ENCODE results near the gene ISY1. TPM values are rescaled to one million over a fixed set of nuclear protein-coding genes. Genes with fewer than 3 reads are reported as not detected.

The ISY1 gene
- total and polyA plus RNA-seq, 2 donors, result 32.6 to 34.8 TPM

GRCh38 chr3:129087138-129087702 is 73.6 kb downstream of the ISY1 start:
- Histone ChIP-seq H3K27me3 (ENCODE audit: control insufficient read depth in 2 of 2, insufficient read depth in 1 of 2, low read length in 1 of 2) (no peaks in the 10 kb centered on the region), H3K4me1 (ENCODE audit: control insufficient read depth in 2 of 2, insufficient read depth in 2 of 2, low read length in 2 of 2) (peaks cover 0 to 5% of the 10 kb centered on the region in 2 donors), H3K9me3 (ENCODE audit: control insufficient read depth in 2 of 2, insufficient read depth in 1 of 2, low read length in 1 of 2) (no peaks in the 10 kb centered on the region), H3K27ac (ENCODE audit: low read depth in 1 of 2, low read length in 1 of 2) (peak overlapping the region in 1 of 2 donors; percentile 41), H3K36me3 (ENCODE audit: control insufficient read depth in 2 of 2, insufficient read depth in 2 of 2, low read length in 1 of 2) (peaks cover 8 to 9% of the 10 kb centered on the region in 2 donors), H3K4me3 (ENCODE audit: low read length in 2 of 2) (no peak overlapping the region)
- DNase-seq (ENCODE audit: low read depth in 6 of 9, low spot score in 9 of 9), result no peak
- 92% methylated on average over 8 of the region's 8 CpGs for WGBS

DNA sequence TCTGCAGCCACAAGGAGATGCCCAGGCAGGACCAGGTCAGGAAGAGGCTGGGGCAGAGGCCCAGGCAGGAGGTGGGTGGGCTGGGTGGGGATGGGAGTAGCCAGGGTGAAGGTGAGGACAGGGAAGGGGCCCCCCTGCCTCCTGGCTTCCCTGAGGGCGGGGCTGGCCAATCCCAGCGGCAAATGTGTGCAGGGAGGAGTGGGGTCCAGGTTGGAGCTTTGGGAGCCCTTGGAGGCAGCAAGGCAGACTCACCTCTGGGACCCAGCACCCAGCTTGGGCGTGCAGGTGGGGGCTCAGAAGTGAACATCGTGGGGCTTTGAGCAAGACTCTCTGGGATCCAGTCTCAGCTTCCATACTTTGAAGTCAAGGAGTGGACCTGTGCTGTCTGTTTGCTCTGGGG is 75.0 kb downstream of the ISY1 start:
- Histone ChIP-seq H3K4me1 (ENCODE audit: control insufficient read depth in 2 of 2, insufficient read depth in 2 of 2, low read length in 2 of 2) (peaks cover 0 to 11% of the 10 kb centered on the region in 2 donors), H3K9me3 (ENCODE audit: control insufficient read depth in 2 of 2, insufficient read depth in 1 of 2, low read length in 1 of 2) (no peaks in the 10 kb centered on the region), H3K4me3 (ENCODE audit: low read length in 2 of 2) (no peak overlapping the region), H3K36me3 (ENCODE audit: control insufficient read depth in 2 of 2, insufficient read depth in 2 of 2, low read length in 1 of 2) (no peaks in the 10 kb centered on the region), H3K27ac (ENCODE audit: low read depth in 1 of 2, low read length in 1 of 2) (no peak overlapping the region), H3K27me3 (ENCODE audit: control insufficient read depth in 2 of 2, insufficient read depth in 1 of 2, low read length in 1 of 2) (no peaks in the 10 kb centered on the region)
- WGBS, result 100% methylated on average over 4 of the region's 4 CpGs
- no peak for DNase-seq (ENCODE audit: low read depth in 6 of 9, low spot score in 9 of 9)

GRCh38 chr3:129085165-129085715 is 75.6 kb downstream of the ISY1 start:
- H3K9me3 ChIP-seq (ENCODE audit: control insufficient read depth in 2 of 2, insufficient read depth in 1 of 2, low read length in 1 of 2), result no peaks in the 10 kb centered on the region
- 93% methylated on average over 12 of the region's 12 CpGs for WGBS
- DNase-seq (ENCODE audit: low read depth in 6 of 9, low spot score in 9 of 9), result no peak
- H3K36me3 ChIP-seq (ENCODE audit: control insufficient read depth in 2 of 2, insufficient read depth in 2 of 2, low read length in 1 of 2), result no peaks in the 10 kb centered on the region
- no peak overlapping the region for H3K27ac ChIP-seq (ENCODE audit: low read depth in 1 of 2, low read length in 1 of 2)
- no peak overlapping the region for H3K4me3 ChIP-seq (ENCODE audit: low read length in 2 of 2)
- no peaks in the 10 kb centered on the region for H3K27me3 ChIP-seq (ENCODE audit: control insufficient read depth in 2 of 2, insufficient read depth in 1 of 2, low read length in 1 of 2)
- H3K4me1 ChIP-seq (ENCODE audit: control insufficient read depth in 2 of 2, insufficient read depth in 2 of 2, low read length in 2 of 2), result peaks cover 0 to 11% of the 10 kb centered on the region in 2 donors

DNA sequence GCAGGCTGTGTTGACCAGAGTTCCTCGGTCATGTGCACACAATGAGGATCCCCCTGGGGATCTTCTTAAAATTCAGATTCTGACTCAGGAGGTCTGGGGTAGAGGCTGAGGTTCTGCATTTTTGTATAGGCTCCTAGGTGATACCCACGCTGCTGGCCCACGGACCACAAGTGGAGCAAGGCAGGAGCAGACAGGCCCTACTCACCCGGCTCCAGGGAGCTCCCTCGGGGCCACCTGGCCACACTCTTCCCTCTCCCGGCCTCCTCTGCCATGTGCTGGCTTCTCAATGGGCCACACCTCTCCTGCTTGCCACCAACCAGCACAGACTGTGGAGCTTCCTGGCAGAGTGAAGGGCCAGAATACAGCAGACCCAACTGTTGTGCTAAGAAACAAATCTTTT is 76.4 kb downstream of the ISY1 start:
- 94% methylated on average over 6 of the region's 6 CpGs for WGBS
- Histone ChIP-seq H3K27me3 (ENCODE audit: control insufficient read depth in 2 of 2, insufficient read depth in 1 of 2, low read length in 1 of 2) (no peaks in the 10 kb centered on the region), H3K4me1 (ENCODE audit: control insufficient read depth in 2 of 2, insufficient read depth in 2 of 2, low read length in 2 of 2) (peaks cover 0 to 11% of the 10 kb centered on the region in 2 donors), H3K36me3 (ENCODE audit: control insufficient read depth in 2 of 2, insufficient read depth in 2 of 2, low read length in 1 of 2) (no peaks in the 10 kb centered on the region), H3K9me3 (ENCODE audit: control insufficient read depth in 2 of 2, insufficient read depth in 1 of 2, low read length in 1 of 2) (no peaks in the 10 kb centered on the region), H3K27ac (ENCODE audit: low read depth in 1 of 2, low read length in 1 of 2) (no peak overlapping the region), H3K4me3 (ENCODE audit: low read length in 2 of 2) (no peak overlapping the region)
- no peak for DNase-seq (ENCODE audit: low read depth in 6 of 9, low spot score in 9 of 9)

- Histone ChIP-seq H3K9me3 (ENCODE audit: control insufficient read depth in 2 of 2, insufficient read depth in 1 of 2, low read length in 1 of 2) (no peaks in the 10 kb centered on the region), H3K4me3 (ENCODE audit: low read length in 2 of 2) (no peak overlapping the region), H3K27me3 (ENCODE audit: control insufficient read depth in 2 of 2, insufficient read depth in 1 of 2, low read length in 1 of 2) (no peaks in the 10 kb centered on the region), H3K36me3 (ENCODE audit: control insufficient read depth in 2 of 2, insufficient read depth in 2 of 2, low read length in 1 of 2) (no peaks in the 10 kb centered on the region), H3K4me1 (ENCODE audit: control insufficient read depth in 2 of 2, insufficient read depth in 2 of 2, low read length in 2 of 2) (peaks cover 0 to 8% of the 10 kb centered on the region in 2 donors), H3K27ac (ENCODE audit: low read depth in 1 of 2, low read length in 1 of 2) (no peak overlapping the region)
- WGBS, result 72% methylated on average over 9 of the region's 9 CpGs
- no peak for DNase-seq (ENCODE audit: low read depth in 6 of 9, low spot score in 9 of 9)
These were observed 78.8 kb downstream of the ISY1 start for GRCh38 chr3:129082026-129082425.

GRCh38 chr3:129081503-129081902 is 79.4 kb downstream of the ISY1 start:
- no peak for DNase-seq (ENCODE audit: low read depth in 6 of 9, low spot score in 9 of 9)
- Histone ChIP-seq H3K27me3 (ENCODE audit: control insufficient read depth in 2 of 2, insufficient read depth in 1 of 2, low read length in 1 of 2) (no peaks in the 10 kb centered on the region), H3K36me3 (ENCODE audit: control insufficient read depth in 2 of 2, insufficient read depth in 2 of 2, low read length in 1 of 2) (no peaks in the 10 kb centered on the region), H3K4me3 (ENCODE audit: low read length in 2 of 2) (no peak overlapping the region), H3K27ac (ENCODE audit: low read depth in 1 of 2, low read length in 1 of 2) (no peak overlapping the region), H3K9me3 (ENCODE audit: control insufficient read depth in 2 of 2, insufficient read depth in 1 of 2, low read length in 1 of 2) (no peaks in the 10 kb centered on the region), H3K4me1 (ENCODE audit: control insufficient read depth in 2 of 2, insufficient read depth in 2 of 2, low read length in 2 of 2) (peaks cover 0 to 8% of the 10 kb centered on the region in 2 donors)
- WGBS, result 54% methylated on average over 8 of the region's 8 CpGs

- 98% methylated on average over 8 of the region's 8 CpGs for WGBS
- Histone ChIP-seq H3K4me1 (ENCODE audit: control insufficient read depth in 2 of 2, insufficient read depth in 2 of 2, low read length in 2 of 2) (peaks cover 0 to 8% of the 10 kb centered on the region in 2 donors), H3K4me3 (ENCODE audit: low read length in 2 of 2) (no peak overlapping the region), H3K9me3 (ENCODE audit: control insufficient read depth in 2 of 2, insufficient read depth in 1 of 2, low read length in 1 of 2) (no peaks in the 10 kb centered on the region), H3K36me3 (ENCODE audit: control insufficient read depth in 2 of 2, insufficient read depth in 2 of 2, low read length in 1 of 2) (no peaks in the 10 kb centered on the region), H3K27ac (ENCODE audit: low read depth in 1 of 2, low read length in 1 of 2) (no peak overlapping the region), H3K27me3 (ENCODE audit: control insufficient read depth in 2 of 2, insufficient read depth in 1 of 2, low read length in 1 of 2) (no peaks in the 10 kb centered on the region)
- DNase-seq (ENCODE audit: low read depth in 6 of 9, low spot score in 9 of 9), result no peak
These were observed 82.4 kb downstream of the ISY1 start for GRCh38 chr3:129078510-129078909.

Other genes with a start within 250 kb of the ISY1 start
- gene CFAP92, start 167.0 kb downstream of the ISY1 start, total RNA-seq, result 10.0 TPM
- 2.0 TPM for gene CFAP92, start 167.0 kb downstream of the ISY1 start, polyA plus RNA-seq
- gene EFCC1, start 159.8 kb downstream of the ISY1 start, total RNA-seq, result 1.0 TPM
- gene EFCC1, start 159.8 kb downstream of the ISY1 start, polyA plus RNA-seq, result 1.5 TPM
- gene GP9, start 100.3 kb downstream of the ISY1 start, total RNA-seq, result 0.14 TPM
- 0.02 TPM for gene GP9, start 100.3 kb downstream of the ISY1 start, polyA plus RNA-seq
- 12.8 TPM for gene RAB43, start 39.3 kb downstream of the ISY1 start, total RNA-seq
- gene RAB43, start 39.3 kb downstream of the ISY1 start, polyA plus RNA-seq, result 21.2 TPM
- gene CNBP, start 22.8 kb upstream of the ISY1 start, total RNA-seq, result 307 TPM
- 519 TPM for gene CNBP, start 22.8 kb upstream of the ISY1 start, polyA plus RNA-seq
- gene COPG1, start 88.5 kb upstream of the ISY1 start, total RNA-seq, result 74.7 TPM
- gene COPG1, start 88.5 kb upstream of the ISY1 start, polyA plus RNA-seq, result 70.8 TPM
- gene HMCES, start 117.8 kb upstream of the ISY1 start, total RNA-seq, result 33.2 TPM
- 59.4 TPM for gene HMCES, start 117.8 kb upstream of the ISY1 start, polyA plus RNA-seq

Measured in thymus (tissue), 11 donors.